Activated T-helper 2 cell treated with anti-CD3 and anti-CD28 coated beads, Interferon-gamma antibody, Interleukin-2, Interleukin-4, amounts not matched to agents 10 μg/mL and 5 μg/mL and 100 μg/mL, durations not matched to agents 14 hours and 24 hours and 36 hours (primary cell): ENCODE results near the gene SPATS1. TPM values are rescaled to one million over a fixed set of nuclear protein-coding genes. Genes with fewer than 3 reads are reported as not detected.
"Not testable (repeated sequence)": the region's sequence is repeated elsewhere in the genome, so short reads cannot be mapped to it uniquely, and the experiment has no call there.

Experiments used
- DNase-seq: peaks from one replicate; pipeline ENCODE4 v3.0.0; 2021; ENCODE audit warnings: low spot score
- H3K27ac Mint-ChIP-seq: one replicate; pipeline ENCODE4 v1.8.0; 2021; ENCODE audit warnings: mixed read lengths
- H3K27me3 Mint-ChIP-seq: one replicate; pipeline ENCODE4 v1.8.0; 2021; ENCODE audit warnings: low read depth, mixed read lengths
- H3K36me3 Mint-ChIP-seq: one replicate; pipeline ENCODE4 v1.8.0; 2021; ENCODE audit warnings: low read depth, mixed read lengths
- H3K4me1 Mint-ChIP-seq: one replicate; pipeline ENCODE4 v1.8.0; 2021; ENCODE audit warnings: low read depth, mixed read lengths
- H3K4me3 Mint-ChIP-seq: one replicate; pipeline ENCODE4 v1.8.0; 2021; ENCODE audit warnings: low read depth, mild to moderate bottlenecking, moderate library complexity, mixed read lengths
- H3K9me3 Mint-ChIP-seq: one replicate; pipeline ENCODE4 v1.8.0; 2021; ENCODE audit warnings: mixed read lengths
- intact Hi-C: fragments of 100-400 bp; cut with micrococcal nuclease; formaldehyde crosslinking; loops from one replicate; pipeline ENCODE4 v1.15.1; 2023
- total RNA-seq: library from RNA; stranded (reverse); gene quantifications from 2 replicates; pipeline ENCODE4 v1.2.3, GENCODE V29; 2022

SPATS1 gene
- total RNA-seq, 1 donor from 2014 or later, result not detected

- intact Hi-C loops, result loop anchor here (1.0 to 10.0 kb wide), 3 partner anchors 70 to 244 kb away; no protein-coding TSS in a partner anchor
- Mint-ChIP-seq H3K27ac (no peak overlapping the region), H3K4me3 (no peak overlapping the region), H3K4me1 (peaks cover 4% of the 10 kb centered on the region), H3K9me3 (no peaks in the 10 kb centered on the region), H3K27me3 (peaks cover 24% of the 10 kb centered on the region), H3K36me3 (no peaks in the 10 kb centered on the region)
- DNase-seq, result peak; percentile 59
These were observed 4.0 kb upstream of the SPATS1 start for GRCh38 chr6:44338228-44339122.

GRCh38 chr6:44339301-44339700 lies 3.1 kb upstream of the SPATS1 start:
- Mint-ChIP-seq H3K9me3 (no peaks in the 10 kb centered on the region), H3K36me3 (no peaks in the 10 kb centered on the region), H3K4me1 (peaks cover 4% of the 10 kb centered on the region), H3K27me3 (peaks cover 32% of the 10 kb centered on the region), H3K27ac (no peak overlapping the region), H3K4me3 (no peak overlapping the region)
- intact Hi-C loops, result loop anchor here (2.0 to 10.0 kb wide), 2 partner anchors 166 to 244 kb away; no protein-coding TSS in a partner anchor
- no peak for DNase-seq

GRCh38 chr6:44339763-44340625 lies 2.5 kb upstream of the SPATS1 start:
- Mint-ChIP-seq H3K27ac (no peak overlapping the region), H3K27me3 (peaks cover 39% of the 10 kb centered on the region)
- DNase-seq, result no peak

GRCh38 chr6:44341095-44341890 lies 1.2 kb upstream of the SPATS1 start:
- Mint-ChIP-seq H3K27me3 (peaks cover 46% of the 10 kb centered on the region), H3K9me3 (no peaks in the 10 kb centered on the region), H3K27ac (no peak overlapping the region), H3K4me3 (no peak overlapping the region), H3K4me1 (peaks cover 4% of the 10 kb centered on the region), H3K36me3 (no peaks in the 10 kb centered on the region)
- DNase-seq, result no peak
- intact Hi-C loops, result no loop called here

More at GRCh38 chr6:44339763-44340625, 2.5 kb upstream of the SPATS1 start:
- H3K4me1 Mint-ChIP-seq, result peaks cover 4% of the 10 kb centered on the region
- no peak overlapping the region for H3K4me3 Mint-ChIP-seq
- no peaks in the 10 kb centered on the region for H3K9me3 Mint-ChIP-seq
- H3K36me3 Mint-ChIP-seq, result no peaks in the 10 kb centered on the region
- intact Hi-C loops, result loop anchor here (2.0 to 10.0 kb wide), 2 partner anchors 167 to 245 kb away; no protein-coding TSS in a partner anchor

GRCh38 chr6:44342052-44342451 lies 398 bp upstream of the SPATS1 start:
- H3K27ac Mint-ChIP-seq, result no peak overlapping the region
- H3K27me3 Mint-ChIP-seq, result peaks cover 50% of the 10 kb centered on the region
- DNase-seq, result no peak
- H3K9me3 Mint-ChIP-seq, result no peaks in the 10 kb centered on the region
- peaks cover 2% of the 10 kb centered on the region for H3K4me1 Mint-ChIP-seq
- H3K4me3 Mint-ChIP-seq, result no peak overlapping the region
- H3K36me3 Mint-ChIP-seq, result no peaks in the 10 kb centered on the region
- intact Hi-C loops, result no loop called here

GRCh38 chr6:44346818-44347217 lies 4.4 kb downstream of the SPATS1 start:
- H3K27ac Mint-ChIP-seq, H3K4me1 Mint-ChIP-seq, DNase-seq, intact Hi-C loops, H3K9me3 Mint-ChIP-seq, H3K4me3 Mint-ChIP-seq, H3K36me3 Mint-ChIP-seq: not testable (repeated sequence)
- H3K27me3 Mint-ChIP-seq, result peaks cover 46% of the 10 kb centered on the region

- Mint-ChIP-seq H3K27me3 (peaks cover 16% of the 10 kb centered on the region), H3K27ac (no peak overlapping the region), H3K4me3 (no peak overlapping the region), H3K4me1 (no peaks in the 10 kb centered on the region), H3K36me3 (no peaks in the 10 kb centered on the region), H3K9me3 (no peaks in the 10 kb centered on the region)
- intact Hi-C loops, result no loop called here
- DNase-seq, result no peak
These were observed 7.6 kb downstream of the SPATS1 start for GRCh38 chr6:44349904-44350649.

- H3K27ac Mint-ChIP-seq, H3K4me3 Mint-ChIP-seq, H3K36me3 Mint-ChIP-seq, H3K4me1 Mint-ChIP-seq, DNase-seq, intact Hi-C loops, H3K9me3 Mint-ChIP-seq: not testable (repeated sequence)
- H3K27me3 Mint-ChIP-seq, result peaks cover 13% of the 10 kb centered on the region
These were observed 8.2 kb downstream of the SPATS1 start for GRCh38 chr6:44350650-44350994.

GRCh38 chr6:44352259-44352658 lies 9.8 kb downstream of the SPATS1 start:
- Mint-ChIP-seq H3K36me3 (no peaks in the 10 kb centered on the region), H3K4me1 (no peaks in the 10 kb centered on the region), H3K27me3 (peaks cover 16% of the 10 kb centered on the region), H3K9me3 (no peaks in the 10 kb centered on the region), H3K27ac (no peak overlapping the region), H3K4me3 (no peak overlapping the region)
- DNase-seq, result no peak
- intact Hi-C loops, result no loop called here

- intact Hi-C loops, result no loop called here
- DNase-seq, result no peak
- no peaks in the 10 kb centered on the region for H3K9me3 Mint-ChIP-seq
These were observed 10.9 kb downstream of the SPATS1 start for GRCh38 chr6:44353336-44353735.

GRCh38 chr6:44355640-44356039 lies 13.2 kb downstream of the SPATS1 start:
- intact Hi-C loops, result no loop called here
- H3K27me3 Mint-ChIP-seq, result peaks cover 26% of the 10 kb centered on the region
- DNase-seq, result no peak
- H3K36me3 Mint-ChIP-seq, result no peaks in the 10 kb centered on the region
- H3K4me1 Mint-ChIP-seq, result no peaks in the 10 kb centered on the region
- H3K9me3 Mint-ChIP-seq, result no peaks in the 10 kb centered on the region
- H3K4me3 Mint-ChIP-seq, result no peak overlapping the region
- no peak overlapping the region for H3K27ac Mint-ChIP-seq

More at GRCh38 chr6:44353336-44353735, 10.9 kb downstream of the SPATS1 start:
- Mint-ChIP-seq H3K36me3 (no peaks in the 10 kb centered on the region), H3K4me3 (no peak overlapping the region), H3K4me1 (no peaks in the 10 kb centered on the region), H3K27me3 (peaks cover 19% of the 10 kb centered on the region), H3K27ac (no peak overlapping the region)

GRCh38 chr6:44356487-44356886 lies 14.0 kb downstream of the SPATS1 start:
- intact Hi-C loops, result no loop called here
- Mint-ChIP-seq H3K36me3 (no peaks in the 10 kb centered on the region), H3K27me3 (peaks cover 26% of the 10 kb centered on the region)

More at GRCh38 chr6:44356487-44356886, 14.0 kb downstream of the SPATS1 start:
- Mint-ChIP-seq H3K4me1 (no peaks in the 10 kb centered on the region), H3K9me3 (no peaks in the 10 kb centered on the region), H3K27ac (no peak overlapping the region), H3K4me3 (no peak overlapping the region)
- DNase-seq, result no peak
